HEK293 (cell line): Measurements from ENCODE around the gene SRSF12.

Experiments used
- CTCF ChIA-PET: fragments of 350-600 bp; formaldehyde crosslinking; extraction: SDS; loops from one replicate; lab custom pipeline; 2021; ENCODE audit warnings: antibody characterized with exemption; lab: Yijun Ruan, JAX
- POLR2A ChIA-PET: fragments of 300-600 bp; formaldehyde crosslinking; extraction: SDS; loops from one replicate; lab custom pipeline; 2020; ENCODE audit warnings: antibody characterized with exemption, inconsistent platforms; lab: Yijun Ruan, JAX
- H3K27ac ChIP-seq: fragments of 200-500 bp; sonication (Bioruptor generic); 2 replicates; pipeline ENCODE4 v1.5.1; 2014; ENCODE audit warnings: low read depth, low read length, control low read depth, inconsistent platforms; ENCODE audit errors: extremely low read depth
- H3K36me3 ChIP-seq, 2 experiments: fragments of 200-500 bp in 1 of 2; sonication (Bioruptor generic) in 1 of 2; 1 replicate in 1 of 2; 2 replicates in 1 of 2; pipeline ENCODE4 v1.5.1; 2014 to 2017; ENCODE audit warnings: inconsistent platforms in 2 of 2, low read length in 2 of 2; ENCODE audit not compliant: control insufficient read depth in 2 of 2, insufficient read depth in 1 of 2
- H3K4me1 ChIP-seq: fragments of 200-500 bp; sonication (Bioruptor generic); 2 replicates; pipeline ENCODE4 v1.5.1; 2014; ENCODE audit warnings: mild to moderate bottlenecking, low read length, inconsistent platforms; ENCODE audit not compliant: control insufficient read depth, insufficient read depth
- H3K4me3 ChIP-seq: 2 replicates; pipeline ENCODE4 v1.5.1; 2011; ENCODE audit warnings: low read depth, mild to moderate bottlenecking, control low read depth, low read length, moderate library complexity
- H3K9me3 ChIP-seq: fragments of 200-500 bp; sonication (Bioruptor generic); 2 replicates; pipeline ENCODE4 v1.5.1; 2014; ENCODE audit warnings: low read depth, low read length, inconsistent platforms; ENCODE audit not compliant: control insufficient read depth, insufficient read depth
- HOXD13 ChIP-seq: sonication (generic); formaldehyde crosslinking; IDR thresholded peaks from 2 replicates; pipeline ENCODE4 v1.8.0; 2022; ENCODE audit warnings: missing genetic modification reagents, borderline replicate concordance
- PRDM1 ChIP-seq: fragments of 450-650 bp; formaldehyde crosslinking; IDR thresholded peaks from 2 replicates; pipeline ENCODE4; 2016; ENCODE audit warnings: missing biosample characterization, missing genetic modification characterization
- TRIM28 ChIP-seq: IDR thresholded peaks from 2 replicates; pipeline ENCODE4 v1.6.1; 2011; ENCODE audit warnings: low read length, control low read depth, borderline replicate concordance
- ZBTB1 ChIP-seq: fragments of 450-650 bp; formaldehyde crosslinking; IDR thresholded peaks from 2 replicates; pipeline ENCODE4 v1.5.1; 2016; ENCODE audit warnings: missing biosample characterization, missing genetic modification characterization
- ZBTB17 ChIP-seq: fragments of 450-650 bp; formaldehyde crosslinking; IDR thresholded peaks from 2 replicates; pipeline ENCODE4 v1.5.1; 2016; ENCODE audit warnings: missing biosample characterization, missing genetic modification characterization
- ZBTB44 ChIP-seq: fragments of 450-650 bp; IDR thresholded peaks from 2 replicates; pipeline ENCODE4 v1.5.1; 2018; ENCODE audit warnings: missing biosample characterization, mild to moderate bottlenecking, missing genetic modification characterization
- ZBTB7A ChIP-seq: fragments of 450-650 bp; formaldehyde crosslinking; IDR thresholded peaks from 2 replicates; pipeline ENCODE4 v1.5.1; 2016; ENCODE audit warnings: low read depth, missing biosample characterization, missing genetic modification characterization
- ZNF169 ChIP-seq: fragments of 450-650 bp; formaldehyde crosslinking; IDR thresholded peaks from 2 replicates; pipeline ENCODE4 v1.5.1; 2016; ENCODE audit warnings: missing biosample characterization, missing genetic modification characterization
- ZNF174 ChIP-seq: fragments of 450-650 bp; formaldehyde crosslinking; IDR thresholded peaks from 2 replicates; pipeline ENCODE4 v1.5.0; 2017; ENCODE audit warnings: missing biosample characterization, mild to moderate bottlenecking, missing genetic modification characterization
- ZNF202 ChIP-seq: fragments of 450-650 bp; formaldehyde crosslinking; IDR thresholded peaks from 2 replicates; pipeline ENCODE4 v1.5.1; 2016; ENCODE audit warnings: missing biosample characterization, missing genetic modification characterization, borderline replicate concordance
- ZNF214 ChIP-seq: fragments of 450-650 bp; formaldehyde crosslinking; IDR thresholded peaks from 2 replicates; pipeline ENCODE4 v1.5.1; 2017; ENCODE audit warnings: missing biosample characterization, mild to moderate bottlenecking, missing genetic modification characterization, borderline replicate concordance
- ZNF302 ChIP-seq: fragments of 450-650 bp; formaldehyde crosslinking; IDR thresholded peaks from 2 replicates; pipeline ENCODE4 v1.5.1; 2016; ENCODE audit warnings: missing biosample characterization, missing genetic modification characterization, low read depth
- ZNF341 ChIP-seq: fragments of 450-650 bp; formaldehyde crosslinking; IDR thresholded peaks from 2 replicates; pipeline ENCODE4; 2016; ENCODE audit warnings: low read depth, missing biosample characterization, missing genetic modification characterization
- ZNF362 ChIP-seq: fragments of 450-650 bp; formaldehyde crosslinking; IDR thresholded peaks from 2 replicates; pipeline ENCODE4 v1.5.1; 2016; ENCODE audit warnings: missing biosample characterization, missing genetic modification characterization
- ZNF664 ChIP-seq: fragments of 450-650 bp; formaldehyde crosslinking; IDR thresholded peaks from 2 replicates; pipeline ENCODE4 v1.5.1; 2016; ENCODE audit warnings: missing biosample characterization, missing genetic modification characterization
- ZNF768 ChIP-seq: fragments of 450-650 bp; formaldehyde crosslinking; IDR thresholded peaks from 2 replicates; pipeline ENCODE4 v1.5.1; 2018; ENCODE audit warnings: missing biosample characterization, mild to moderate bottlenecking, missing genetic modification characterization
- ZSCAN18 ChIP-seq: fragments of 450-650 bp; formaldehyde crosslinking; IDR thresholded peaks from 2 replicates; pipeline ENCODE4 v1.5.1; 2016; ENCODE audit warnings: missing biosample characterization, missing genetic modification characterization
- ZSCAN30 ChIP-seq: fragments of 450-650 bp; IDR thresholded peaks from 2 replicates; pipeline ENCODE4 v1.5.1; 2018; ENCODE audit warnings: missing biosample characterization, mild to moderate bottlenecking, missing genetic modification characterization, moderate library complexity
- ZXDB ChIP-seq: fragments of 450-650 bp; formaldehyde crosslinking; IDR thresholded peaks from 2 replicates; pipeline ENCODE4 v1.5.1; 2016; ENCODE audit warnings: missing biosample characterization, missing genetic modification characterization
- TF ChIP-seq, protein P1 (sequence below): fragments of 450-650 bp; formaldehyde crosslinking; IDR thresholded peaks from 2 replicates; pipeline ENCODE4 v1.5.1; 2016; ENCODE audit warnings: missing biosample characterization, missing genetic modification characterization, borderline replicate concordance

SRSF12 gene

DNA sequence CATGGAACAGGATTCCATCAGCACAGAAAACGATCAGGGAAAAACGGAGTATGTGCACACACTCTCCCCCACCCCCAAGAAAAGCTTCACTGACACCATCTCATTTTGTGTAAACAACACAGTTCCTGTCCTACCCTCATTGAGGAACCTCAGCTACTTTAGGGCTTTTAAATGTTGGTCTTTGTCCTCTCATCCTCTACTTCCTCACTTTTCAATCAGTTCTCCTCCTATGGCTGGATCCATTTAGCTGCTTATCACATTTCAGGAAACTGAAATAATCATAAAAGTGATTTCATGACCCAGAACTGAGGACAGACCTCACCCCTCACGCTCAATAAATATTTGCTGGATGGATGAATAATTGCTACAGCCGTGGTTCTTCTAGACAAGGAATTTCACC is 70.4 kb downstream of the SRSF12 start:
- POLR2A ChIA-PET, result interaction anchor here (0.6 to 1.9 kb wide), 2 partner anchors 33 to 36 kb away, joined by 6 to 11 read pairs; partner anchors contain the start of gene PNRC1
- peaks cover 11% of the 10 kb centered on the region for H3K4me1 ChIP-seq
- no peak overlapping the region for H3K4me3 ChIP-seq
- H3K9me3 ChIP-seq, result no peaks in the 10 kb centered on the region
- H3K27ac ChIP-seq, result no peak overlapping the region
- CTCF ChIA-PET, result interaction anchor here (1.0 kb wide), 1 partner anchor 65 kb away, joined by 4 read pairs; no protein-coding TSS in a partner anchor
- no peaks in the 10 kb centered on the region for H3K36me3 ChIP-seq
- TF ChIP-seq ZBTB17 (tag by site-specific recombination) (peak; percentile 72), ZNF341 (tag by site-specific recombination) (no peak), ZBTB44 (no peak), ZNF202 (tag by site-specific recombination) (no peak), TRIM28 (peak; percentile 78; the same call in 1 of the 2 replicates), ZNF768 (tag by site-specific recombination) (no peak), ZSCAN30 (tag by site-specific recombination) (no peak), HOXD13 (no peak), ZNF169 (tag by site-specific recombination) (no peak), ZNF174 (tag by site-specific recombination) (no peak), ZNF302 (tag by site-specific recombination) (no peak), PRDM1 (no peak), ZNF214 (tag by site-specific recombination) (no peak), ZBTB1 (no peak), ZNF362 (no peak), ZBTB7A (no peak), ZSCAN18 (tag by site-specific recombination) (no peak), ZXDB (tag by site-specific recombination) (no peak), ZNF664 (tag by site-specific recombination) (0 out of 2 replicates have a peak, but pooled peaks have one; percentile 8)
- TF ChIP-seq, protein P1, sequence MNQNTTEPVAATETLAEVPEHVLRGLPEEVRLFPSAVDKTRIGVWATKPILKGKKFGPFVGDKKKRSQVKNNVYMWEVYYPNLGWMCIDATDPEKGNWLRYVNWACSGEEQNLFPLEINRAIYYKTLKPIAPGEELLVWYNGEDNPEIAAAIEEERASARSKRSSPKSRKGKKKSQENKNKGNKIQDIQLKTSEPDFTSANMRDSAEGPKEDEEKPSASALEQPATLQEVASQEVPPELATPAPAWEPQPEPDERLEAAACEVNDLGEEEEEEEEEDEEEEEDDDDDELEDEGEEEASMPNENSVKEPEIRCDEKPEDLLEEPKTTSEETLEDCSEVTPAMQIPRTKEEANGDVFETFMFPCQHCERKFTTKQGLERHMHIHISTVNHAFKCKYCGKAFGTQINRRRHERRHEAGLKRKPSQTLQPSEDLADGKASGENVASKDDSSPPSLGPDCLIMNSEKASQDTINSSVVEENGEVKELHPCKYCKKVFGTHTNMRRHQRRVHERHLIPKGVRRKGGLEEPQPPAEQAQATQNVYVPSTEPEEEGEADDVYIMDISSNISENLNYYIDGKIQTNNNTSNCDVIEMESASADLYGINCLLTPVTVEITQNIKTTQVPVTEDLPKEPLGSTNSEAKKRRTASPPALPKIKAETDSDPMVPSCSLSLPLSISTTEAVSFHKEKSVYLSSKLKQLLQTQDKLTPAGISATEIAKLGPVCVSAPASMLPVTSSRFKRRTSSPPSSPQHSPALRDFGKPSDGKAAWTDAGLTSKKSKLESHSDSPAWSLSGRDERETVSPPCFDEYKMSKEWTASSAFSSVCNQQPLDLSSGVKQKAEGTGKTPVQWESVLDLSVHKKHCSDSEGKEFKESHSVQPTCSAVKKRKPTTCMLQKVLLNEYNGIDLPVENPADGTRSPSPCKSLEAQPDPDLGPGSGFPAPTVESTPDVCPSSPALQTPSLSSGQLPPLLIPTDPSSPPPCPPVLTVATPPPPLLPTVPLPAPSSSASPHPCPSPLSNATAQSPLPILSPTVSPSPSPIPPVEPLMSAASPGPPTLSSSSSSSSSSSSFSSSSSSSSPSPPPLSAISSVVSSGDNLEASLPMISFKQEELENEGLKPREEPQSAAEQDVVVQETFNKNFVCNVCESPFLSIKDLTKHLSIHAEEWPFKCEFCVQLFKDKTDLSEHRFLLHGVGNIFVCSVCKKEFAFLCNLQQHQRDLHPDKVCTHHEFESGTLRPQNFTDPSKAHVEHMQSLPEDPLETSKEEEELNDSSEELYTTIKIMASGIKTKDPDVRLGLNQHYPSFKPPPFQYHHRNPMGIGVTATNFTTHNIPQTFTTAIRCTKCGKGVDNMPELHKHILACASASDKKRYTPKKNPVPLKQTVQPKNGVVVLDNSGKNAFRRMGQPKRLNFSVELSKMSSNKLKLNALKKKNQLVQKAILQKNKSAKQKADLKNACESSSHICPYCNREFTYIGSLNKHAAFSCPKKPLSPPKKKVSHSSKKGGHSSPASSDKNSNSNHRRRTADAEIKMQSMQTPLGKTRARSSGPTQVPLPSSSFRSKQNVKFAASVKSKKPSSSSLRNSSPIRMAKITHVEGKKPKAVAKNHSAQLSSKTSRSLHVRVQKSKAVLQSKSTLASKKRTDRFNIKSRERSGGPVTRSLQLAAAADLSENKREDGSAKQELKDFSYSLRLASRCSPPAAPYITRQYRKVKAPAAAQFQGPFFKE, result no peak
